HG02588 (cell line): ENCODE results near the gene RELL2.

Experiments
- ATAC-seq: cut with Tn5 transposase; IDR thresholded peaks from one replicate; pipeline ENCODE4 v1.9.1; 2021; ENCODE audit warnings: mild to moderate bottlenecking, moderate library complexity; ENCODE audit not compliant: unreplicated experiment

Gene RELL2

GRCh38 chr5:141649056-141649688, 12.4 kb downstream of the RELL2 start:
- ATAC-seq: no peak

GRCh38 chr5:141649972-141650371, 13.2 kb downstream of the RELL2 start:
- no peak for ATAC-seq

GRCh38 chr5:141650851-141651727, 14.3 kb downstream of the RELL2 start, which contains the start of gene FCHSD1:
Gene FCHSD1, minus strand, starts transcription at chr5:141651418. Its CDS starts 50 bp downstream, at chr5:141651368.
- peak; percentile 94 for ATAC-seq

- no peak for ATAC-seq
Measured at GRCh38 chr5:141651728-141652105, 14.9 kb downstream of the RELL2 start.

- no peak for ATAC-seq
Measured at GRCh38 chr5:141654298-141654697, 17.5 kb downstream of the RELL2 start.

GRCh38 chr5:141655020-141655419, 18.2 kb downstream of the RELL2 start:
- no peak for ATAC-seq

GRCh38 chr5:141656396-141656795, 19.6 kb downstream of the RELL2 start:
- no peak for ATAC-seq

GRCh38 chr5:141657404-141657803, 20.6 kb downstream of the RELL2 start:
- no peak for ATAC-seq

GRCh38 chr5:141657937-141658545, 21.2 kb downstream of the RELL2 start:
- ATAC-seq: peak; percentile 58

GRCh38 chr5:141662028-141662427, 25.2 kb downstream of the RELL2 start:
- no peak for ATAC-seq

GRCh38 chr5:141663506-141663905, 26.7 kb downstream of the RELL2 start:
- no peak for ATAC-seq

- ATAC-seq: peak; percentile 93
Measured at GRCh38 chr5:141664733-141665461, 28.1 kb downstream of the RELL2 start.

GRCh38 chr5:141665995-141666940, 29.5 kb downstream of the RELL2 start:
- ATAC-seq: no peak

- no peak for ATAC-seq
Measured at GRCh38 chr5:141668601-141669265, 31.9 kb downstream of the RELL2 start.

GRCh38 chr5:141669520-141669919, 32.7 kb downstream of the RELL2 start:
- ATAC-seq: no peak

- ATAC-seq: no peak
Measured at GRCh38 chr5:141672071-141672840, 35.5 kb downstream of the RELL2 start.

- ATAC-seq: no peak
Measured at GRCh38 chr5:141672841-141673813, 36.3 kb downstream of the RELL2 start.

GRCh38 chr5:141674747-141675146, 38.0 kb downstream of the RELL2 start:
- ATAC-seq: no peak
